OCI-LY1 (cell line): ENCODE results near the gene SLC10A1.

Experiments used
- H2AFZ ChIP-seq: fragments of 200-600 bp; sonication (generic), shearing (Covaris generic); 2 replicates; pipeline ENCODE4 v1.6.0; 2014; ENCODE audit warnings: antibody characterized with exemption, mild to moderate bottlenecking, low read length
- H3F3A ChIP-seq: fragments of 200-600 bp; sonication (generic), shearing (Covaris generic); 2 replicates; pipeline ENCODE4 v1.6.0; 2014; ENCODE audit warnings: mild to moderate bottlenecking, antibody characterized with exemption, low read length, moderate library complexity; ENCODE audit not compliant: insufficient read depth
- H3K27ac ChIP-seq: fragments of 200-600 bp; sonication (generic); 2 replicates; pipeline ENCODE4 v1.5.1; 2014; ENCODE audit warnings: low read length, mixed run types, mild to moderate bottlenecking, low read depth; ENCODE audit not compliant: poor library complexity, severe bottlenecking
- H3K27me3 ChIP-seq: fragments of 200-600 bp; sonication (generic); 2 replicates; pipeline ENCODE4 v1.6.0; 2014; ENCODE audit warnings: antibody characterized with exemption, mild to moderate bottlenecking, low read length, moderate library complexity; ENCODE audit not compliant: insufficient read depth
- H3K36me3 ChIP-seq: fragments of 200-600 bp; sonication (generic); 2 replicates; pipeline ENCODE4 v1.6.1; 2014; ENCODE audit warnings: mild to moderate bottlenecking, antibody characterized with exemption, low read length, moderate library complexity, mixed read lengths; ENCODE audit not compliant: insufficient read depth
- H3K4me1 ChIP-seq: fragments of 200-600 bp; sonication (generic); 2 replicates; pipeline ENCODE4 v1.5.1; 2014; ENCODE audit warnings: mild to moderate bottlenecking, low read length, moderate library complexity; ENCODE audit not compliant: insufficient read depth, severe bottlenecking
- H3K4me2 ChIP-seq: fragments of 200-600 bp; sonication (generic), shearing (Covaris generic); 2 replicates; pipeline ENCODE4 v1.6.1; 2014; ENCODE audit warnings: low read length
- H3K4me3 ChIP-seq: fragments of 200-600 bp; sonication (generic); 2 replicates; pipeline ENCODE4 v1.5.1; 2014; ENCODE audit warnings: low read length, low read depth, mild to moderate bottlenecking, mixed read lengths; ENCODE audit not compliant: poor library complexity, severe bottlenecking
- H3K79me2 ChIP-seq: fragments of 200-600 bp; shearing (Covaris generic); 2 replicates; pipeline ENCODE4 v1.6.1; 2016; ENCODE audit warnings: mixed run types, low read length, mixed read lengths; ENCODE audit not compliant: insufficient read depth
- H3K9ac ChIP-seq: fragments of 200-600 bp; sonication (generic), shearing (Covaris generic); 2 replicates; pipeline ENCODE4 v1.6.1; 2014; ENCODE audit warnings: mild to moderate bottlenecking, low read length, mixed read lengths
- H3K9me2 ChIP-seq: fragments of 200-600 bp; sonication (generic), shearing (Covaris generic); 2 replicates; pipeline ENCODE4 v1.6.1; 2014; ENCODE audit warnings: low read depth, mild to moderate bottlenecking, low read length, mixed read lengths
- H3K9me3 ChIP-seq: fragments of 200-600 bp; shearing (Covaris generic); 2 replicates; pipeline ENCODE4 v1.6.1; 2014; ENCODE audit warnings: low read length, mixed read lengths
- H4K20me1 ChIP-seq: fragments of 200-600 bp; sonication (generic), shearing (Covaris generic); 2 replicates; pipeline ENCODE4 v1.6.0; 2016; ENCODE audit warnings: mild to moderate bottlenecking, low read length; ENCODE audit not compliant: insufficient read depth
- EZH2 ChIP-seq: fragments of 200-600 bp; sonication (generic), shearing (Covaris generic); IDR thresholded peaks from 2 replicates; pipeline ENCODE4 v1.8.0; 2017; ENCODE audit warnings: borderline replicate concordance, mixed run types, mild to moderate bottlenecking, antibody characterized with exemption, low read length, moderate library complexity, mixed read lengths
- TF ChIP-seq, protein P1 (sequence below): fragments of 200-600 bp; sonication (generic), shearing (Covaris generic); IDR thresholded peaks from 2 replicates; pipeline ENCODE4 v1.5.1; 2017; ENCODE audit warnings: mild to moderate bottlenecking, antibody characterized with exemption, low read length, moderate library complexity, mixed read lengths

SLC10A1 gene

DNA sequence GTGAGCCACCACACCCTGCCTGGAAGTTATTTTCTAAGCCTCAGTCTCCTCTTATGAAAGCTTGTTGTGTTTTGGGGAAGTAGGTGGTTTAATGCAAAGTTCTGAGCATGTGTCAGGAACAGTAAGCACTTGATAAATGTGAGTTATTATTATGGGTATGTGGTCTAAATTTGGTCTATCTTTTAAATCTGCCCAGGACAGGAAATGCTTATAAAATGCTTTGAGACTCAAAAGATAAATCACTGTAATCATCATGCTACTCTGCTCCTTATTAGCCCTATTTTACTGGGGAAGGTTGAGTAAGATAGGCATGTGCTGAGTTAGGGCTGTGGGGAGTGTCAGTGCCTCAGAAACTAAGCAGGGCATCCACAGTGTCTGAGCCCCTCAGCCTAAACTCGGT is 43.2 kb downstream of the SLC10A1 start:
- H3K4me2 ChIP-seq: no peak overlapping the region
- H3K36me3 ChIP-seq: no peaks in the 10 kb centered on the region

DNA sequence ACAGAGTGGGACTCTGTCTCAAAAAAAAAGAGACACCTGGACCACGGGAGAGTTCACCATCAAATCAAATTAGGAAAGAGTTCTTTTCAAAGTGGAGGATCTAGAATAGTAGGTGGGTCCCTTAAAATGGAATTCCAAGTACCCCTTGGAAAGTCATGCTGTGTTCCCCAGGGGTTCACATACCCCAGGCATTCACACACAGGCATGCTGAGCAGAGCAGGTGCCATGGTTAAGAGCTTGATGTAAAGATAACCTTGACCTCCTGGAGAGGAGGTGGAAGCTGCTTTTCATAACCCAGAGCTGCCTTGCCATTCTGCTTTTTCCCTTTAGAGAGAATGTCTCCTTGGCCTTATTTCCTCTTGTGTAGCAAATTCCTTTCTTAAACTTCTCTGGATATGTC is 44.3 kb downstream of the SLC10A1 start:
- Histone ChIP-seq H3K4me2 (no peak overlapping the region), H4K20me1 (no peaks in the 10 kb centered on the region), H3K9ac (no peak overlapping the region), H3K27ac (no peak overlapping the region), H3K9me3 (no peaks in the 10 kb centered on the region), H3K9me2 (no peaks in the 10 kb centered on the region), H3K27me3 (no peaks in the 10 kb centered on the region), H3F3A (no peaks in the 10 kb centered on the region), H3K4me1 (peaks cover 6% of the 10 kb centered on the region), H2AFZ (no peak overlapping the region), H3K36me3 (no peaks in the 10 kb centered on the region), H3K4me3 (no peak overlapping the region), H3K79me2 (no peaks in the 10 kb centered on the region)
- TF ChIP-seq, protein P1, sequence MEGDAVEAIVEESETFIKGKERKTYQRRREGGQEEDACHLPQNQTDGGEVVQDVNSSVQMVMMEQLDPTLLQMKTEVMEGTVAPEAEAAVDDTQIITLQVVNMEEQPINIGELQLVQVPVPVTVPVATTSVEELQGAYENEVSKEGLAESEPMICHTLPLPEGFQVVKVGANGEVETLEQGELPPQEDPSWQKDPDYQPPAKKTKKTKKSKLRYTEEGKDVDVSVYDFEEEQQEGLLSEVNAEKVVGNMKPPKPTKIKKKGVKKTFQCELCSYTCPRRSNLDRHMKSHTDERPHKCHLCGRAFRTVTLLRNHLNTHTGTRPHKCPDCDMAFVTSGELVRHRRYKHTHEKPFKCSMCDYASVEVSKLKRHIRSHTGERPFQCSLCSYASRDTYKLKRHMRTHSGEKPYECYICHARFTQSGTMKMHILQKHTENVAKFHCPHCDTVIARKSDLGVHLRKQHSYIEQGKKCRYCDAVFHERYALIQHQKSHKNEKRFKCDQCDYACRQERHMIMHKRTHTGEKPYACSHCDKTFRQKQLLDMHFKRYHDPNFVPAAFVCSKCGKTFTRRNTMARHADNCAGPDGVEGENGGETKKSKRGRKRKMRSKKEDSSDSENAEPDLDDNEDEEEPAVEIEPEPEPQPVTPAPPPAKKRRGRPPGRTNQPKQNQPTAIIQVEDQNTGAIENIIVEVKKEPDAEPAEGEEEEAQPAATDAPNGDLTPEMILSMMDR: no peak
- TF ChIP-seq EZH2: no peak

More for the DNA sequence above, 43.2 kb downstream of the SLC10A1 start:
- H3K27ac ChIP-seq: no peak overlapping the region
- no peak overlapping the region for H3K9ac ChIP-seq
- peaks cover 6% of the 10 kb centered on the region for H3K4me1 ChIP-seq
- no peak overlapping the region for H2AFZ ChIP-seq
- no peak overlapping the region for H3K4me3 ChIP-seq
- no peaks in the 10 kb centered on the region for H3K79me2 ChIP-seq
- H3F3A ChIP-seq: no peaks in the 10 kb centered on the region
- H3K27me3 ChIP-seq: no peaks in the 10 kb centered on the region
- TF ChIP-seq EZH2: no peak
- TF ChIP-seq, protein P1: no peak
- H3K9me2 ChIP-seq: no peaks in the 10 kb centered on the region
- H3K9me3 ChIP-seq: no peaks in the 10 kb centered on the region
- no peaks in the 10 kb centered on the region for H4K20me1 ChIP-seq

DNA sequence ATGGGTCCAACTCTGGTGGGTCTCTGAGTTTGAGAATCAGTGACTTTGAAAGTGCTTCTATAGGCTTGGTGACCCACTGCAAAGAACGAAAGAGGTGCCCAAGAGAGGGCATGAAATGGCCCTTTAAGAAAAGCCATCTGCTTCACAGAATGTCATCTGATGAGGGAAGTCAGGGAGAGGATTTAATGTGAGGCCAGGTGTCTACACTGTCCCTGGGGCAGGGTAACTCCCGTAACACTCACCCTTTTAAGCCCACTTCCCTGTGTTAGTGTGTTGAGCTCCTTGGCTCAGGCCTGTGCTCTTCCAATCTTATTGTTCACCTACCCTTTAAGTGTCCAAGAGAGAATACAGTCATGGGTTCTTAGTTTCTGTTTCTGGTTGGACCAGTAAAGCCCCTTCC is 46.5 kb downstream of the SLC10A1 start:
- Histone ChIP-seq H3K9me2 (no peaks in the 10 kb centered on the region), H3K4me1 (peaks cover 10% of the 10 kb centered on the region), H3K4me2 (no peak overlapping the region), H3K27me3 (no peaks in the 10 kb centered on the region), H3K36me3 (no peaks in the 10 kb centered on the region), H3K9ac (no peak overlapping the region), H3K9me3 (no peaks in the 10 kb centered on the region), H3K4me3 (no peak overlapping the region), H3K27ac (no peak overlapping the region), H3K79me2 (no peaks in the 10 kb centered on the region), H3F3A (no peaks in the 10 kb centered on the region), H4K20me1 (no peaks in the 10 kb centered on the region), H2AFZ (no peak overlapping the region)
- no peak for TF ChIP-seq EZH2
- TF ChIP-seq, protein P1: no peak
